ENCODE data around the gene HOXA9.

HOXA9 gene

GRCh38 chr7:27148031-27148755, 17.1 kb downstream of the HOXA9 start:
- no peak for DNase-seq (ENCODE audit: low read depth)
- H3K4me3 ChIP-seq (ENCODE audit: low read depth, low read length): no peak overlapping the region
- in situ Hi-C loops (cut with HindIII; ENCODE audit: low sequenced_read_pairs): no loop called here
- TF ChIP-seq CTCF (IDR thresholded peaks at IDR 0.05; ENCODE audit: low read depth, low read length, missing control alignments): no peak

- DNase-seq (ENCODE audit: low read depth): no peak
- H3K4me3 ChIP-seq (ENCODE audit: low read depth, low read length): no peak within 1 kb of the TSS
- in situ Hi-C loops (cut with HindIII; ENCODE audit: low sequenced_read_pairs): no loop called here
- no peak for TF ChIP-seq CTCF (IDR thresholded peaks at IDR 0.05; ENCODE audit: low read depth, low read length, missing control alignments)
These were observed 17.9 kb downstream of the HOXA9 start, which contains the start of gene HOXA6 for GRCh38 chr7:27147199-27148030. TSS of gene HOXA6 (minus strand) at chr7:27147774. CDS start at chr7:27147749, 25 bp downstream.

GRCh38 chr7:27146491-27147198, 18.7 kb downstream of the HOXA9 start:
- in situ Hi-C loops (cut with HindIII; ENCODE audit: low sequenced_read_pairs): no loop called here
- DNase-seq (ENCODE audit: low read depth): no peak
- TF ChIP-seq CTCF (IDR thresholded peaks at IDR 0.05; ENCODE audit: low read depth, low read length, missing control alignments): no peak
- no peak overlapping the region for H3K4me3 ChIP-seq (ENCODE audit: low read depth, low read length)

GRCh38 chr7:27145914-27146412, 19.4 kb downstream of the HOXA9 start:
- DNase-seq (ENCODE audit: low read depth): no peak
- in situ Hi-C loops (cut with HindIII; ENCODE audit: low sequenced_read_pairs): no loop called here
- H3K4me3 ChIP-seq (ENCODE audit: low read depth, low read length): no peak overlapping the region
- TF ChIP-seq CTCF (IDR thresholded peaks at IDR 0.05; ENCODE audit: low read depth, low read length, missing control alignments): no peak

GRCh38 chr7:27145165-27145913, 20.0 kb downstream of the HOXA9 start:
- H3K4me3 ChIP-seq (ENCODE audit: low read depth, low read length): no peak overlapping the region
- in situ Hi-C loops (cut with HindIII; ENCODE audit: low sequenced_read_pairs): no loop called here
- DNase-seq (ENCODE audit: low read depth): no peak
- no peak for TF ChIP-seq CTCF (IDR thresholded peaks at IDR 0.05; ENCODE audit: low read depth, low read length, missing control alignments)
